GM12878 (cell line): ENCODE data around the gene CDC42SE1.

ENCODE experiments used
- BRCA1 ChIP-seq: IDR thresholded peaks from 2 replicates; pipeline ENCODE4 v1.6.1; 2011; ENCODE audit warnings: low read depth, low read length, improper control_type of control experiment
- EP300 ChIP-seq, 2 experiments: fragments of 150-350 bp in 1 of 2; IDR thresholded peaks; 2 replicates each; pipeline ENCODE4 v1.6.1; 2011 to 2012; ENCODE audit warnings: low read depth in 2 of 2, low read length in 2 of 2, borderline replicate concordance in 1 of 2, improper control_type of control experiment in 1 of 2, inconsistent platforms in 1 of 2; ENCODE audit not compliant: control insufficient read depth in 1 of 2
- ESRRA ChIP-seq: IDR thresholded peaks from 2 replicates; pipeline ENCODE4 v1.6.1; 2012; ENCODE audit warnings: mild to moderate bottlenecking, low read length, improper control_type of control experiment
- GABPA ChIP-seq: IDR thresholded peaks from 2 replicates; pipeline ENCODE4 v1.6.1; 2014; ENCODE audit warnings: antibody characterized with exemption, low read depth, mild to moderate bottlenecking, inconsistent platforms
- HCFC1 ChIP-seq: fragments of 150-350 bp; IDR thresholded peaks from 2 replicates; pipeline ENCODE4 v1.6.1; 2014; ENCODE audit warnings: low read length
- MXI1 ChIP-seq: fragments of 150-350 bp; IDR thresholded peaks from 2 replicates; pipeline ENCODE4 v1.6.1; 2011; ENCODE audit warnings: low read depth, mild to moderate bottlenecking, inconsistent platforms, low read length, improper control_type of control experiment
- NRF1 ChIP-seq: conservative IDR thresholded peaks from 2 replicates; pipeline ENCODE4 v1.6.1; 2011; ENCODE audit warnings: mild to moderate bottlenecking, low read depth, low read length, improper control_type of control experiment
- RBBP5 ChIP-seq: fragments of 200-600 bp; sonication (generic); conservative IDR thresholded peaks from 2 replicates; pipeline ENCODE4 v1.6.1; 2016
- SMAD1 ChIP-seq: fragments of 450-650 bp; IDR thresholded peaks from 2 replicates; pipeline ENCODE4 v1.6.1; 2018; ENCODE audit warnings: mild to moderate bottlenecking, low read depth; ENCODE audit not compliant: partially characterized antibody
- SREBF2 ChIP-seq: IDR thresholded peaks from 2 replicates; pipeline ENCODE4 v1.6.1; 2012; ENCODE audit warnings: mild to moderate bottlenecking, low read length
- SUZ12 ChIP-seq: fragments of 200-600 bp; sonication (generic); IDR thresholded peaks from one replicate; pipeline ENCODE4 v1.6.1; 2018; ENCODE audit warnings: antibody characterized with exemption, mild to moderate bottlenecking; ENCODE audit not compliant: unreplicated experiment
- TF ChIP-seq, protein P1 (sequence below), 3 experiments: IDR thresholded peaks in 2 of 3; conservative IDR thresholded peaks in 1 of 3; 2 replicates each; pipeline ENCODE4 v1.5.1; 2011; ENCODE audit warnings: low read depth in 3 of 3, low read length in 3 of 3, mild to moderate bottlenecking in 3 of 3, control low read depth in 2 of 3, moderate library complexity in 2 of 3, inconsistent platforms in 1 of 3, mixed read lengths in 1 of 3; ENCODE audit not compliant: control insufficient read depth in 2 of 3, insufficient read depth in 1 of 3; ENCODE audit errors: extremely low read depth in 1 of 3
- TF ChIP-seq, protein P2 (sequence below): fragments of 450-650 bp; IDR thresholded peaks from 2 replicates; pipeline ENCODE4 v1.6.1; 2017; ENCODE audit warnings: mild to moderate bottlenecking, moderate library complexity
- TF ChIP-seq, protein P3 (sequence below): fragments of 150-350 bp; IDR thresholded peaks from 2 replicates; pipeline ENCODE4 v1.6.1; 2016; ENCODE audit warnings: low read depth, low read length

GRCh38 chr1:151037032-151037431 lies 22.4 kb downstream of the CDC42SE1 start:
- TF ChIP-seq, protein P1, sequence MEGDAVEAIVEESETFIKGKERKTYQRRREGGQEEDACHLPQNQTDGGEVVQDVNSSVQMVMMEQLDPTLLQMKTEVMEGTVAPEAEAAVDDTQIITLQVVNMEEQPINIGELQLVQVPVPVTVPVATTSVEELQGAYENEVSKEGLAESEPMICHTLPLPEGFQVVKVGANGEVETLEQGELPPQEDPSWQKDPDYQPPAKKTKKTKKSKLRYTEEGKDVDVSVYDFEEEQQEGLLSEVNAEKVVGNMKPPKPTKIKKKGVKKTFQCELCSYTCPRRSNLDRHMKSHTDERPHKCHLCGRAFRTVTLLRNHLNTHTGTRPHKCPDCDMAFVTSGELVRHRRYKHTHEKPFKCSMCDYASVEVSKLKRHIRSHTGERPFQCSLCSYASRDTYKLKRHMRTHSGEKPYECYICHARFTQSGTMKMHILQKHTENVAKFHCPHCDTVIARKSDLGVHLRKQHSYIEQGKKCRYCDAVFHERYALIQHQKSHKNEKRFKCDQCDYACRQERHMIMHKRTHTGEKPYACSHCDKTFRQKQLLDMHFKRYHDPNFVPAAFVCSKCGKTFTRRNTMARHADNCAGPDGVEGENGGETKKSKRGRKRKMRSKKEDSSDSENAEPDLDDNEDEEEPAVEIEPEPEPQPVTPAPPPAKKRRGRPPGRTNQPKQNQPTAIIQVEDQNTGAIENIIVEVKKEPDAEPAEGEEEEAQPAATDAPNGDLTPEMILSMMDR (IDR thresholded peaks at IDR 0.05 in 2 of 3, conservative IDR thresholded peaks at IDR 0.05 in 1 of 3; ENCODE audit: control insufficient read depth in 2 of 3, extremely low read depth in 1 of 3, insufficient read depth in 1 of 3, low read depth in 3 of 3, low read length in 3 of 3) = no peak
- TF ChIP-seq EP300 (IDR thresholded peaks at IDR 0.05; ENCODE audit: borderline replicate concordance in 1 of 2, control insufficient read depth in 1 of 2, low read depth in 2 of 2, low read length in 2 of 2) (no peak), SMAD1 (no peak), RBBP5 (no peak), SREBF2 (no peak), NRF1 (no peak), HCFC1 (no peak), GABPA (no peak), MXI1 (no peak), SUZ12 (no peak), BRCA1 (no peak), ESRRA (no peak)
- TF ChIP-seq, protein P2, sequence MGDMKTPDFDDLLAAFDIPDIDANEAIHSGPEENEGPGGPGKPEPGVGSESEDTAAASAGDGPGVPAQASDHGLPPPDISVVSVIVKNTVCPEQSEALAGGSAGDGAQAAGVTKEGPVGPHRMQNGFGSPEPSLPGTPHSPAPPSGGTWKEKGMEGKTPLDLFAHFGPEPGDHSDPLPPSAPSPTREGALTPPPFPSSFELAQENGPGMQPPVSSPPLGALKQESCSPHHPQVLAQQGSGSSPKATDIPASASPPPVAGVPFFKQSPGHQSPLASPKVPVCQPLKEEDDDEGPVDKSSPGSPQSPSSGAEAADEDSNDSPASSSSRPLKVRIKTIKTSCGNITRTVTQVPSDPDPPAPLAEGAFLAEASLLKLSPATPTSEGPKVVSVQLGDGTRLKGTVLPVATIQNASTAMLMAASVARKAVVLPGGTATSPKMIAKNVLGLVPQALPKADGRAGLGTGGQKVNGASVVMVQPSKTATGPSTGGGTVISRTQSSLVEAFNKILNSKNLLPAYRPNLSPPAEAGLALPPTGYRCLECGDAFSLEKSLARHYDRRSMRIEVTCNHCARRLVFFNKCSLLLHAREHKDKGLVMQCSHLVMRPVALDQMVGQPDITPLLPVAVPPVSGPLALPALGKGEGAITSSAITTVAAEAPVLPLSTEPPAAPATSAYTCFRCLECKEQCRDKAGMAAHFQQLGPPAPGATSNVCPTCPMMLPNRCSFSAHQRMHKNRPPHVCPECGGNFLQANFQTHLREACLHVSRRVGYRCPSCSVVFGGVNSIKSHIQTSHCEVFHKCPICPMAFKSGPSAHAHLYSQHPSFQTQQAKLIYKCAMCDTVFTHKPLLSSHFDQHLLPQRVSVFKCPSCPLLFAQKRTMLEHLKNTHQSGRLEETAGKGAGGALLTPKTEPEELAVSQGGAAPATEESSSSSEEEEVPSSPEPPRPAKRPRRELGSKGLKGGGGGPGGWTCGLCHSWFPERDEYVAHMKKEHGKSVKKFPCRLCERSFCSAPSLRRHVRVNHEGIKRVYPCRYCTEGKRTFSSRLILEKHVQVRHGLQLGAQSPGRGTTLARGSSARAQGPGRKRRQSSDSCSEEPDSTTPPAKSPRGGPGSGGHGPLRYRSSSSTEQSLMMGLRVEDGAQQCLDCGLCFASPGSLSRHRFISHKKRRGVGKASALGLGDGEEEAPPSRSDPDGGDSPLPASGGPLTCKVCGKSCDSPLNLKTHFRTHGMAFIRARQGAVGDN = no peak
- TF ChIP-seq, protein P3, sequence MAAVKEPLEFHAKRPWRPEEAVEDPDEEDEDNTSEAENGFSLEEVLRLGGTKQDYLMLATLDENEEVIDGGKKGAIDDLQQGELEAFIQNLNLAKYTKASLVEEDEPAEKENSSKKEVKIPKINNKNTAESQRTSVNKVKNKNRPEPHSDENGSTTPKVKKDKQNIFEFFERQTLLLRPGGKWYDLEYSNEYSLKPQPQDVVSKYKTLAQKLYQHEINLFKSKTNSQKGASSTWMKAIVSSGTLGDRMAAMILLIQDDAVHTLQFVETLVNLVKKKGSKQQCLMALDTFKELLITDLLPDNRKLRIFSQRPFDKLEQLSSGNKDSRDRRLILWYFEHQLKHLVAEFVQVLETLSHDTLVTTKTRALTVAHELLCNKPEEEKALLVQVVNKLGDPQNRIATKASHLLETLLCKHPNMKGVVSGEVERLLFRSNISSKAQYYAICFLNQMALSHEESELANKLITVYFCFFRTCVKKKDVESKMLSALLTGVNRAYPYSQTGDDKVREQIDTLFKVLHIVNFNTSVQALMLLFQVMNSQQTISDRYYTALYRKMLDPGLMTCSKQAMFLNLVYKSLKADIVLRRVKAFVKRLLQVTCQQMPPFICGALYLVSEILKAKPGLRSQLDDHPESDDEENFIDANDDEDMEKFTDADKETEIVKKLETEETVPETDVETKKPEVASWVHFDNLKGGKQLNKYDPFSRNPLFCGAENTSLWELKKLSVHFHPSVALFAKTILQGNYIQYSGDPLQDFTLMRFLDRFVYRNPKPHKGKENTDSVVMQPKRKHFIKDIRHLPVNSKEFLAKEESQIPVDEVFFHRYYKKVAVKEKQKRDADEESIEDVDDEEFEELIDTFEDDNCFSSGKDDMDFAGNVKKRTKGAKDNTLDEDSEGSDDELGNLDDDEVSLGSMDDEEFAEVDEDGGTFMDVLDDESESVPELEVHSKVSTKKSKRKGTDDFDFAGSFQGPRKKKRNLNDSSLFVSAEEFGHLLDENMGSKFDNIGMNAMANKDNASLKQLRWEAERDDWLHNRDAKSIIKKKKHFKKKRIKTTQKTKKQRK = no peak
